Tibial artery (tissue), 4 donors: ENCODE data around the gene CATSPERZ.

Experiments
- DNase-seq, 2 donors: peaks; one replicate each; pipeline ENCODE4 v3.0.0-alpha.2; 2019
- H3K27ac ChIP-seq, 2 donors: fragments of 200-600 bp; sonication (generic) in 1 of 2; 1 replicate in 1 of 2; 2 replicates in 1 of 2; pipeline ENCODE4 v1.5.1; 2018 to 2019; ENCODE audit warnings: mild to moderate bottlenecking in 1 of 2
- H3K27me3 ChIP-seq, 2 donors: fragments of 200-600 bp; sonication (generic) in 1 of 2; one replicate each; pipeline versions ENCODE4 v1.5.1 to v1.6.0; 2016 to 2019
- H3K36me3 ChIP-seq, 3 donors: fragments of 200-600 bp; sonication (generic) in 2 of 3; one replicate each; pipeline ENCODE4 v1.5.1; 2016 to 2019; ENCODE audit warnings: mild to moderate bottlenecking in 2 of 3
- H3K4me1 ChIP-seq, 4 donors: fragments of 200-600 bp; sonication (generic) in 2 of 4; 1 replicate in 3 of 4; 2 replicates in 1 of 4; pipeline ENCODE4 v1.5.1; 2016 to 2019
- H3K4me3 ChIP-seq, 2 donors: fragments of 200-600 bp; sonication (generic) in 1 of 2; 1 replicate in 1 of 2; 2 replicates in 1 of 2; pipeline ENCODE4 v1.5.1; 2018 to 2019; ENCODE audit warnings: mild to moderate bottlenecking in 2 of 2
- H3K9me3 ChIP-seq, 3 donors: fragments of 200-600 bp; sonication (generic) in 1 of 3; one replicate each; pipeline ENCODE4 v1.5.1; 2016 to 2019
- intact Hi-C: fragments of 100-400 bp; cut with DNase I; formaldehyde crosslinking; loops from one replicate; pipeline ENCODE4 v1.15.0; 2023; ENCODE audit warnings: low total_unique reads
- TF ChIP-seq, protein P1 (sequence below), 2 experiments: fragments of 200-600 bp in 1 of 2; fragments of 450-650 bp in 1 of 2; IDR thresholded peaks; one replicate each; pipeline ENCODE4 v1.5.1; 2017 to 2019; ENCODE audit warnings: antibody characterized with exemption in 2 of 2, mild to moderate bottlenecking in 1 of 2, moderate library complexity in 1 of 2

CATSPERZ gene

DNA sequence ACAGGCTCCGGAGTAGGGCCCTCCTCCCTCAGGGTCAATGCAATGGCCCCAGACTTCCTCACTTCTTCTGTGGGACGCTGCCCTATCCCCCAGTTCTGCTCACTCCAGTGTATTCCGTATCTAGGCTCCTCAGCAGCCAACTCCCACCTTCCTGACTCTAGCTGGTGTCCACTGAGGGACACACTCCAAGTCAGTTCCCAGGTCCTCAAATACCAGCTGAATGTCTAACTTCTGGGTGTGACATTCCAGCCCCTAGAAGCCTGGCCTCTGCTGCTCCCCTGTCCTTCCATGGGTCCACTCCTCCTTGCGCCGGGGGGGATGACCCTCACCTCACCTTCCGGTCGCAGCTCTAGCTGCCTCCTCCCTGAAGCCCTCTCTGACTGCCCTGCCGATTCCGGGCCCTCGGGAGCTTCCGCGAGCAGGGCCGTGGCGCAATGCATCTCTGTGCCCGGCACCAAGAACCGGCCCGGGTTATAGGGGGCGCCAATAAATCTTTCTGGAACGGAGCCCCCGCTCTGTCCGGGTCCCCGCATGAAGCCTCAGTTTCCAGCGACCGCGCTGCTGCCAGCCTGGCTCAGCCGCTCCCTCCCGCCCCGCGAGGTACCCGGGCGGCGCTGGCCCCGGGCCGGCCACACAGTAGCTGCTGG, 31.1 kb upstream of the CATSPERZ start:
- Histone ChIP-seq H3K27ac (peak overlapping the region; percentile 84 to 96), H3K36me3 (peaks cover 12 to 33% (median 25%) of the 10 kb centered on the region in 3 donors), H3K4me3 (peak overlapping the region; percentile 60 to 77), H3K9me3 (no peaks in the 10 kb centered on the region), H3K27me3 (no peaks in the 10 kb centered on the region), H3K4me1 (peaks cover 6 to 35% (median 22%) of the 10 kb centered on the region in 4 donors)
- intact Hi-C loops: loop anchor here (5.0 kb wide), 1 partner anchor 62 kb away; the partner anchor contains the start of gene FERMT3
- DNase-seq: peak; percentile 62 to 88
- TF ChIP-seq, protein P1, sequence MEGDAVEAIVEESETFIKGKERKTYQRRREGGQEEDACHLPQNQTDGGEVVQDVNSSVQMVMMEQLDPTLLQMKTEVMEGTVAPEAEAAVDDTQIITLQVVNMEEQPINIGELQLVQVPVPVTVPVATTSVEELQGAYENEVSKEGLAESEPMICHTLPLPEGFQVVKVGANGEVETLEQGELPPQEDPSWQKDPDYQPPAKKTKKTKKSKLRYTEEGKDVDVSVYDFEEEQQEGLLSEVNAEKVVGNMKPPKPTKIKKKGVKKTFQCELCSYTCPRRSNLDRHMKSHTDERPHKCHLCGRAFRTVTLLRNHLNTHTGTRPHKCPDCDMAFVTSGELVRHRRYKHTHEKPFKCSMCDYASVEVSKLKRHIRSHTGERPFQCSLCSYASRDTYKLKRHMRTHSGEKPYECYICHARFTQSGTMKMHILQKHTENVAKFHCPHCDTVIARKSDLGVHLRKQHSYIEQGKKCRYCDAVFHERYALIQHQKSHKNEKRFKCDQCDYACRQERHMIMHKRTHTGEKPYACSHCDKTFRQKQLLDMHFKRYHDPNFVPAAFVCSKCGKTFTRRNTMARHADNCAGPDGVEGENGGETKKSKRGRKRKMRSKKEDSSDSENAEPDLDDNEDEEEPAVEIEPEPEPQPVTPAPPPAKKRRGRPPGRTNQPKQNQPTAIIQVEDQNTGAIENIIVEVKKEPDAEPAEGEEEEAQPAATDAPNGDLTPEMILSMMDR (IDR thresholded peaks at IDR 0.05): no peak

DNA sequence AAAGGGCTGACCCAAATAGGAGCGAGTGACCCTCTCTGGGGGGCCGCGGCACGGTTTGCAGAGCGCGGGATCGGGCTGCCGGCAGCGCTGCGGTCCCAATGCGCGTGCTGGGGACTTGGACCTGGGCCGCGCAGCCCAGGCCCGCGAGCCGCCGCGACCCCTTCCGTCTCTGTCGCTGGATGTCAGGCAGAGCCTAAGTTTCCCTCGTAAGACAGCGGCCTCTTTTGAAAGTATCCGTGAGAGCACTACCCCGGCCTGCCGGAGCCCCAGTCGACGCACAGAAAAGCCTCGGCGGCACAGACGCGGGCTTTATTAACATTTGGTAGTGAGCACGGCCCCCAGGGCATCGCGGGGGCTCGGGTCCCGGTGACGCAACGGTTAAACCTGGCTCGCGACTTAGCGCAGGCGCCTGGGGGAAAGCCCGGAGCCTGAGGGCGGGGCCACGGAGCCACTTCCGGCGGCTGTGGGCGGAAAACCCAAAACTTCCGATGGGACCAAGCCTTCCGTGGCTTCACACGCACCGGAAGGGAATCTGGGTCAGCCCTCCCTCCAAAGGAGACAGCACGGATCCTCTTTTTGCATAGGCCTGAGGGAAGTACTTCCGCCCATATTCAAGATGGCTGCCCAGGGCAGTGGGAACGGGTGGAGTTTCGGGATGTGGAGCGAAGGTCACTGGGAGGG, 30.5 kb upstream of the CATSPERZ start:
- no peaks in the 10 kb centered on the region for H3K9me3 ChIP-seq
- TF ChIP-seq, protein P1 (IDR thresholded peaks at IDR 0.05): no peak
- peaks cover 6 to 35% (median 22%) of the 10 kb centered on the region in 4 donors for H3K4me1 ChIP-seq
- peak overlapping the region; percentile 60 to 77 for H3K4me3 ChIP-seq
- H3K27ac ChIP-seq: peak overlapping the region; percentile 84 to 96
- H3K27me3 ChIP-seq: no peaks in the 10 kb centered on the region
- DNase-seq: peak; percentile 98 to 99
- peaks cover 12 to 27% (median 19%) of the 10 kb centered on the region in 3 donors for H3K36me3 ChIP-seq
- intact Hi-C loops: loop anchor here (5.0 kb wide), 1 partner anchor 62 kb away; the partner anchor contains the start of gene FERMT3

DNA sequence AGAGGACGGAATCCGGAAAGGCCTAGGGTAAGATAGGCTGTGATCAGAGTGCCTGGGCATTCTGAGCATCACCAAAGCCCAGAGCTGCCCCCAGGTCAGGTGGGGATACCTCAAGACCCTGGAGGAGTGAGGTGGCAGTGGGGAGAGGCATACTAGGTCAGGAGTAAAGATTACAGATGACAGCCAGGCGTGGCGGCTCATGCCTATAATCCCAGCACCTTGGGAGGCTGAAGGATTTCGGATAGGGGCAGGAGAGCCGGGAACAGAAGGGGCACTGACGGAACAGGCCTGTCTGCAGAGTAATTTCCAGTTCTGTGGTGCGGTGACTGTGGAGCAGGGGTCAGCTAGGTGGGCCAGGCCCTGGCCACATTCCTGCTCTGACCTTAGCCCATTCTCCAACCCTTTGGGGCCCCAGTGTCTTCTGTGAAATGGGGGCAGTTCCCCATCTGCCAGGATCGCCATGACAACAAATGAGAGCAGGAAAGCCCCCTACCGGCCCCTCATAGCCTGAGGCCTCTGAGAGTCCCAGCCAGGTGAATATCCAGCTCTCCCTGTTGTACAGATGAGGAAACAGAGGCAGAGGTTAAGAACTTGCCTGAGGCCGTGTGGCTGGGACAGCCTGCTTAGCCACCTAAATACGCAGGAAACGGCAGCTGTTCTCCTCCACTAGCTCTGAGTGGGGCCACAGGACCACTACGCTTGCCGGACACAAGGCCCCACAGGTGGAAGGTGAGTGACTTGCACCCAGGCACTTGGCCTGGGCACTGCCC, 24.9 kb upstream of the CATSPERZ start:
- intact Hi-C loops: no loop called here
- DNase-seq: no peak
- Histone ChIP-seq H3K27ac (no peak overlapping the region), H3K36me3 (peaks cover 16 to 46% (median 26%) of the 10 kb centered on the region in 3 donors), H3K9me3 (no peaks in the 10 kb centered on the region), H3K4me1 (peaks cover 0 to 12% (median 12%) of the 10 kb centered on the region in 4 donors), H3K4me3 (no peak overlapping the region), H3K27me3 (no peaks in the 10 kb centered on the region)
- TF ChIP-seq, protein P1 (IDR thresholded peaks at IDR 0.05): no peak

DNA sequence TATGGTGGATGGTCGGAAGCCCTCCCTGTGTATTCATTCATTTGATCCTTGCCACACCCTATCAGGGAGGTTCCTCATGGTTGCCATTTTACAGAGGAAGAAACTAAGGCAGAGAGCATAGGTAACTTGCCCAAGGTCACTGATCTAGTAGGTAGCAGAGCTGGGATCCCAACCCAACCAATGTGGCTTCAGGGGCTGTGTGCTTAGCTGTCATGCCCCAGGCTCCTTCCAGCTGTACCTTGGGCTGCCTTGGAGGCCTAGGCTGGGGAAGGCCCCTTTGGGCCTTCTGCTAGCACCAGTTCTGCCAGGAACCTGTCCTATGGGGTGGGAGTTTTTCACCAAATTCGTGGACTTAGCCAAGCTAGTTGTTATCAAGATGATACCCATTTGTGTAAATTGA, 24.3 kb upstream of the CATSPERZ start:
- intact Hi-C loops: no loop called here
- no peak overlapping the region for H3K4me3 ChIP-seq
- no peaks in the 10 kb centered on the region for H3K27me3 ChIP-seq
- no peak overlapping the region for H3K27ac ChIP-seq
- TF ChIP-seq, protein P1 (IDR thresholded peaks at IDR 0.05): no peak
- peaks cover 0 to 12% (median 12%) of the 10 kb centered on the region in 4 donors for H3K4me1 ChIP-seq
- H3K36me3 ChIP-seq: peaks cover 20 to 50% (median 26%) of the 10 kb centered on the region in 3 donors
- H3K9me3 ChIP-seq: no peaks in the 10 kb centered on the region
- no peak for DNase-seq

DNA sequence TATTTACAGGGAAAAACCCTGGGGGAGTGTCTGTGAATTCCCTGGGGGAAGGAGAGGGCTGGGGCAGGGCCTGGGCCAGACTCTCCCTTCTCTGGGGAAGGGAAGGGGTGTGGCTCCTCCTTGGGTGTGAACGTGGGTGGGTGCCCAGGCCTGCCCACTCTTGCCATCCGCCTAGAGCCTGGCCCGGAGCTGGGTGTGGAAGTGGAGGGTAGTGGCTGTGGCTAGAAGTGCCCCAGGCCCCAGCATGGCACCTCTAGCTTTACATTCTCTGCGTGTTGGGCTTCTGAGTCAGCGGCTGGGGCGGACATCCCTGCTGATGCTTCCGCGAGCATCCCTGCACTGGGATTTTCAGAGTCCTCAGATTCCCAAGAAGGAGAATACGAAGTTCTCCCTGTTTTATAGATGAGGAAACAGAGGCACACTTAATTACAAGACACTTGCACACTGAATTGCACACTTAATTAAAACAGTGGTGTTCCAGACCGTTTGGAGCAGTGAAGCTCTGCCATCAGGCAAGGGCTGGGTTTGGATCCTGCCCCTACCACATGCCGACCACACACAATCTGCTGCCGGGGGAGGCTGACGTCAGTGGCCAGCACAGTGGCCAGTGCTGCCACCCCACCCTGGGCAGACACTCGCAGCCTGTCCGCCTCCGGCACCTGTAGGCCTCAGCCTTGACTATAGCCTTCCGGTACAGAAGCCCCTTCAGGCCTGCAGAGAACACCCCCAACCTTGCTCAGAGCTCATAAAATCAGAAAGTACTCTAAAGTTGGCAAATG, 23.3 kb upstream of the CATSPERZ start:
- TF ChIP-seq, protein P1 (IDR thresholded peaks at IDR 0.05): no peak
- no peak for DNase-seq
- Histone ChIP-seq H3K36me3 (peaks cover 20 to 60% (median 29%) of the 10 kb centered on the region in 3 donors), H3K4me3 (no peak overlapping the region), H3K4me1 (peaks cover 0 to 10% (median 8%) of the 10 kb centered on the region in 4 donors), H3K9me3 (no peaks in the 10 kb centered on the region), H3K27me3 (no peaks in the 10 kb centered on the region), H3K27ac (no peak overlapping the region)
- intact Hi-C loops: no loop called here
